ENCODE measurements around the gene TLDC2.
"Not testable (repeated sequence)": the region's sequence is repeated elsewhere in the genome, so short reads cannot be mapped to it uniquely, and the experiment has no call there.

The TLDC2 gene

GRCh38 chr20:36875702-36876472, at the start of gene TLDC2:
Gene TLDC2, plus strand, starts transcription at chr20:36876138. Its CDS starts 37 bp downstream, at chr20:36876175.
- no peak for DNase-seq (ENCODE audit: low spot score)

GRCh38 chr20:36826554-36827244, 49.2 kb upstream of the TLDC2 start:
- DNase-seq (ENCODE audit: low spot score) = no peak

- DNase-seq (ENCODE audit: low spot score) = peak; percentile 64
These were observed 48.2 kb upstream of the TLDC2 start for GRCh38 chr20:36827541-36828279.

- peak; percentile 89 for DNase-seq (ENCODE audit: low spot score)
These were observed 44.9 kb upstream of the TLDC2 start for GRCh38 chr20:36830791-36831691.

GRCh38 chr20:36832791-36833190, 43.1 kb upstream of the TLDC2 start:
- DNase-seq (ENCODE audit: low spot score) = no peak

- DNase-seq (ENCODE audit: low spot score) = no peak
These were observed 42.5 kb upstream of the TLDC2 start for GRCh38 chr20:36833275-36834020.

GRCh38 chr20:36835025-36835424, 40.9 kb upstream of the TLDC2 start:
- DNase-seq (ENCODE audit: low spot score) = no peak

GRCh38 chr20:36835453-36836198, 40.3 kb upstream of the TLDC2 start:
- peak; percentile 90 for DNase-seq (ENCODE audit: low spot score)

GRCh38 chr20:36836591-36837269, 39.2 kb upstream of the TLDC2 start:
- DNase-seq (ENCODE audit: low spot score) = peak; percentile 81

GRCh38 chr20:36838376-36838775, 37.6 kb upstream of the TLDC2 start:
- DNase-seq (ENCODE audit: low spot score) = not testable (repeated sequence)

GRCh38 chr20:36839150-36839549, 36.8 kb upstream of the TLDC2 start:
- DNase-seq (ENCODE audit: low spot score) = no peak

- not testable (repeated sequence) for DNase-seq (ENCODE audit: low spot score)
These were observed 34.9 kb upstream of the TLDC2 start for GRCh38 chr20:36841030-36841429.

- DNase-seq (ENCODE audit: low spot score) = no peak
These were observed 30.5 kb upstream of the TLDC2 start for GRCh38 chr20:36845288-36845971.

GRCh38 chr20:36847009-36847709, 28.8 kb upstream of the TLDC2 start:
- peak; percentile 93 for DNase-seq (ENCODE audit: low spot score)

GRCh38 chr20:36847710-36848040, 28.3 kb upstream of the TLDC2 start:
- no peak for DNase-seq (ENCODE audit: low spot score)

GRCh38 chr20:36848078-36848660, 27.8 kb upstream of the TLDC2 start:
- DNase-seq (ENCODE audit: low spot score) = peak; percentile 71

GRCh38 chr20:36848677-36849076, 27.3 kb upstream of the TLDC2 start:
- DNase-seq (ENCODE audit: low spot score) = no peak

Data from cerebellar cortex (tissue), 1 donor.